ENCODE data around the gene OR1M1. TPM values are rescaled to one million over a fixed set of nuclear protein-coding genes. Genes with fewer than 3 reads are reported as not detected.
"Not testable (repeated sequence)": the region's sequence is repeated elsewhere in the genome, so short reads cannot be mapped to it uniquely, and the experiment has no call there.

The OR1M1 gene
- total and polyA plus RNA-seq, 9 donors, result 0.04 to 0.07 TPM; not detected in 7

DNA sequence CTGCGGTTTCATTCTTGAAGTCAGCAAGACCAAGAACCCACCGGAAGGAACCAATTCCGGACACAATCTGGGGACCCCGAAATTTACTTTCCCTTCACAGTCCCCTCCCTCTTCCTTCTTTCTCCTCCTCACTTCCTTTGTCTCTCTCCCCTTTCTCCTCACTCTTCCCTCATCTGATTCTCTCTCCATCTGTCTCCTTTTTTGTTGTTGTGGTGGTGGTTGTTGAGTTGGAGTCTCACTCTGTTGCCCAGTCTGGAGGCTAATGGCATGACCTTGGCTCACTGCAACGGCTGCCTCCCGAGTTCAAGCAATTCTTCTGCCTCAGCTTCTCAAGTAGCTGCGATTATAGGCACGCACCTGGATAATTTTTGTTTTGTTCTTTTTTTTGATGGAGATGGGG, 32.7 kb upstream of the OR1M1 start:
- H3K4me1 ChIP-seq (ENCODE audit: control insufficient read depth, insufficient read depth, low read length), result no peaks in the 10 kb centered on the region
- no peak overlapping the region for H3K27ac ChIP-seq (ENCODE audit: low read length)
- H3K4me3 ChIP-seq (ENCODE audit: low read length), result no peak overlapping the region
- no peaks in the 10 kb centered on the region for H3K36me3 ChIP-seq (ENCODE audit: control insufficient read depth, insufficient read depth, low read length)
- WGBS (ENCODE audit: insufficient coverage), result 100% methylated on average over 1 of the region's 8 CpGs
- DNase-seq, result no peak
- H3K9me3 ChIP-seq (replicated peaks; ENCODE audit: control insufficient read depth, low read depth, low read length), result no peaks in the 10 kb centered on the region
- no peaks in the 10 kb centered on the region for H3K27me3 ChIP-seq (ENCODE audit: control insufficient read depth, insufficient read depth, low read length)

DNA sequence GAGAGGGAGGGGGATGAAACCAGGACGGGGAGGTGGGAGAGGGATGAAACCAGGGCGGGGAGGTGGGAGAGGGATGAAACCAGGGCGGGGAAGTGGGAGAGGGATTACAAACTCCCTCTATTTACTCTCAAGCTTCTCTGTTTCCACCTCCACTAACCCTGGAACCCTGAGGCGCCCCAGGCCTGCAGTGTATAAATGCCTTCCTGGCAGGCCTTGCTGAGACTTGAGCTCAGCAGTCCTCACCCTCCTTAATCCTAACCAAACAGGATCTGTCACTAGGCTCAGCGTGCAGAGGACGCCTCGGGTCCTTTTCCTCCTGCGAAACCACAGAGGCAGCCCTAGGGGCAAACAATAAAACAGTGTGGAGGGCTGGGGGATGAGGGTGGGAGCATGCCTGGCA, 32.1 kb upstream of the OR1M1 start:
- H3K4me1 ChIP-seq (ENCODE audit: control insufficient read depth, insufficient read depth, low read length), result no peaks in the 10 kb centered on the region
- H3K27ac ChIP-seq (ENCODE audit: low read length), result no peak overlapping the region
- no peak overlapping the region for H3K4me3 ChIP-seq (ENCODE audit: low read length)
- 14% methylated on average over 1 of the region's 8 CpGs for WGBS (ENCODE audit: insufficient coverage)
- no peaks in the 10 kb centered on the region for H3K27me3 ChIP-seq (ENCODE audit: control insufficient read depth, insufficient read depth, low read length)
- DNase-seq, result no peak
- no peaks in the 10 kb centered on the region for H3K36me3 ChIP-seq (ENCODE audit: control insufficient read depth, insufficient read depth, low read length)
- H3K9me3 ChIP-seq (replicated peaks; ENCODE audit: control insufficient read depth, low read depth, low read length), result no peaks in the 10 kb centered on the region

DNA sequence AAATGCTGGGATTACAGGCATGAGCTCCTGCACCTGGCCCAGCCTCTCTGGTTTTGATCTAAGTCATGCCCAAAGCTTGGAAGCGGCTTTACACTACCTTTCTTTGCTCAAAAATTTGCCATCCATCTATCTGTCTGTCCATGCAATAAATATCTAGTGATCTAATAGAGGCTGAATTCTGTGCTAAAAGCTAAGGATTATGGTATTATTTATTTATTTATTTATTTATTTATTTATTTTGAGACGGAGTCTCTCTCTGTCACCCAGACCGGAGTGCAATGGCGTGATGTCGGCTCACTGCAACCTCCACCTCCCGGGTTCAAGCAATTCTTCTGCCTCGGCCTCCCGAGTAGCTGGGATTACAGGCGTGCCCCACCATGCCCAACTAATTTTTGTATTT, 30.7 kb upstream of the OR1M1 start:
- not testable (repeated sequence) for H3K36me3 ChIP-seq (ENCODE audit: control insufficient read depth, insufficient read depth, low read length); H3K27me3 ChIP-seq (ENCODE audit: control insufficient read depth, insufficient read depth, low read length); H3K9me3 ChIP-seq (replicated peaks; ENCODE audit: control insufficient read depth, low read depth, low read length); H3K27ac ChIP-seq (ENCODE audit: low read length); H3K4me3 ChIP-seq (ENCODE audit: low read length); H3K4me1 ChIP-seq (ENCODE audit: control insufficient read depth, insufficient read depth, low read length); DNase-seq
- WGBS (ENCODE audit: insufficient coverage), result no CpG with 5 or more reads among the region's 9 CpGs

GRCh38 chr19:9057505-9058258, 29.2 kb upstream of the OR1M1 start:
- no peaks in the 10 kb centered on the region for H3K4me1 ChIP-seq (ENCODE audit: control insufficient read depth, insufficient read depth, low read length)
- no peaks in the 10 kb centered on the region for H3K36me3 ChIP-seq (ENCODE audit: control insufficient read depth, insufficient read depth, low read length)
- no peaks in the 10 kb centered on the region for H3K9me3 ChIP-seq (replicated peaks; ENCODE audit: control insufficient read depth, low read depth, low read length)
- 60% methylated on average over 1 of the region's 4 CpGs for WGBS (ENCODE audit: insufficient coverage)
- no peak for DNase-seq
- no peak overlapping the region for H3K4me3 ChIP-seq (ENCODE audit: low read length)
- no peak overlapping the region for H3K27ac ChIP-seq (ENCODE audit: low read length)
- no peaks in the 10 kb centered on the region for H3K27me3 ChIP-seq (ENCODE audit: control insufficient read depth, insufficient read depth, low read length)

- H3K4me1 ChIP-seq (ENCODE audit: control insufficient read depth, insufficient read depth, low read length), result no peaks in the 10 kb centered on the region
- 67% methylated on average over 9 of the region's 12 CpGs for WGBS (ENCODE audit: insufficient coverage)
- H3K36me3 ChIP-seq (ENCODE audit: control insufficient read depth, insufficient read depth, low read length), result no peaks in the 10 kb centered on the region
- no peaks in the 10 kb centered on the region for H3K9me3 ChIP-seq (replicated peaks; ENCODE audit: control insufficient read depth, low read depth, low read length)
- H3K4me3 ChIP-seq (ENCODE audit: low read length), result no peak overlapping the region
- DNase-seq, result no peak
- no peaks in the 10 kb centered on the region for H3K27me3 ChIP-seq (ENCODE audit: control insufficient read depth, insufficient read depth, low read length)
- no peak overlapping the region for H3K27ac ChIP-seq (ENCODE audit: low read length)
Observed at GRCh38 chr19:9058905-9059667, 27.8 kb upstream of the OR1M1 start.

- no peak for DNase-seq
- Histone ChIP-seq H3K27ac (ENCODE audit: low read length) (no peak overlapping the region), H3K4me1 (ENCODE audit: control insufficient read depth, insufficient read depth, low read length) (no peaks in the 10 kb centered on the region), H3K9me3 (replicated peaks; ENCODE audit: control insufficient read depth, low read depth, low read length) (no peaks in the 10 kb centered on the region), H3K27me3 (ENCODE audit: control insufficient read depth, insufficient read depth, low read length) (no peaks in the 10 kb centered on the region), H3K4me3 (ENCODE audit: low read length) (no peak overlapping the region), H3K36me3 (ENCODE audit: control insufficient read depth, insufficient read depth, low read length) (no peaks in the 10 kb centered on the region)
- WGBS (ENCODE audit: insufficient coverage), result 87% methylated on average over 5 of the region's 17 CpGs
Observed at GRCh38 chr19:9060564-9061340, 26.1 kb upstream of the OR1M1 start.

DNA sequence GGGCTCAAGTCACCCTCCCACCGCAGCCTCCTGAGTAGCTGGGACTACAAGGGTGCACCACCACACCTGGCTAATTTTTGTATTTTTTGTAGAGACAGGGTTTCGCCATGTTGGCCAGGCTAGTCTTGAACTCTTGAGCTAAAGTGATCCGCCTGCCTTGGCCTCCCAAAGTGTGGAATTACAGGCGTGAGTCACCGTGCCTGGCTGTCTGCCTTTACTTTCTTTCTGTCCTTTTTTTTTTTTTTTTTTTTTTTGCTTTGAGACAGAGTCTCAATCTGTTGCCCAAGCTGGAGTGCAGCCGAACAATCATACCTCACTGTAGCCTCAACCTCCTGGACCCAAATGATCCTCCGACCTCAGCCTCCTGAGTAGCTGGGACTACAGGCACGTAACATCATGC, 25.0 kb upstream of the OR1M1 start:
- H3K4me1 ChIP-seq (ENCODE audit: control insufficient read depth, insufficient read depth, low read length), result no peaks in the 10 kb centered on the region
- H3K4me3 ChIP-seq (ENCODE audit: low read length), result no peak overlapping the region
- H3K27me3 ChIP-seq (ENCODE audit: control insufficient read depth, insufficient read depth, low read length), result no peaks in the 10 kb centered on the region
- no peak for DNase-seq
- no peaks in the 10 kb centered on the region for H3K36me3 ChIP-seq (ENCODE audit: control insufficient read depth, insufficient read depth, low read length)
- 73% methylated on average over 5 of the region's 8 CpGs for WGBS (ENCODE audit: insufficient coverage)
- H3K27ac ChIP-seq (ENCODE audit: low read length), result no peak overlapping the region
- no peaks in the 10 kb centered on the region for H3K9me3 ChIP-seq (replicated peaks; ENCODE audit: control insufficient read depth, low read depth, low read length)

- Histone ChIP-seq H3K4me1 (ENCODE audit: control insufficient read depth, insufficient read depth, low read length) (peaks cover 3% of the 10 kb centered on the region), H3K4me3 (ENCODE audit: low read length) (no peak overlapping the region), H3K36me3 (ENCODE audit: control insufficient read depth, insufficient read depth, low read length) (no peaks in the 10 kb centered on the region), H3K27ac (ENCODE audit: low read length) (no peak overlapping the region), H3K9me3 (replicated peaks; ENCODE audit: control insufficient read depth, low read depth, low read length) (no peaks in the 10 kb centered on the region), H3K27me3 (ENCODE audit: control insufficient read depth, insufficient read depth, low read length) (no peaks in the 10 kb centered on the region)
- DNase-seq, result no peak
- WGBS (ENCODE audit: insufficient coverage), result 67% methylated on average over 10 of the region's 12 CpGs
Observed at GRCh38 chr19:9065457-9066014, 21.3 kb upstream of the OR1M1 start.

- H3K4me3 ChIP-seq (ENCODE audit: low read length), result no peak overlapping the region
- no peaks in the 10 kb centered on the region for H3K27me3 ChIP-seq (ENCODE audit: control insufficient read depth, insufficient read depth, low read length)
- peaks cover 8% of the 10 kb centered on the region for H3K4me1 ChIP-seq (ENCODE audit: control insufficient read depth, insufficient read depth, low read length)
- H3K27ac ChIP-seq (ENCODE audit: low read length), result no peak overlapping the region
- no peaks in the 10 kb centered on the region for H3K36me3 ChIP-seq (ENCODE audit: control insufficient read depth, insufficient read depth, low read length)
- no peaks in the 10 kb centered on the region for H3K9me3 ChIP-seq (replicated peaks; ENCODE audit: control insufficient read depth, low read depth, low read length)
- WGBS (ENCODE audit: insufficient coverage), result 11% methylated on average over 4 of the region's 5 CpGs
- DNase-seq, result no peak
Observed at GRCh38 chr19:9070066-9070465, 16.8 kb upstream of the OR1M1 start.

GRCh38 chr19:9071720-9072119, 15.1 kb upstream of the OR1M1 start:
- not testable (repeated sequence) for H3K9me3 ChIP-seq (replicated peaks; ENCODE audit: control insufficient read depth, low read depth, low read length); H3K27ac ChIP-seq (ENCODE audit: low read length); H3K4me3 ChIP-seq (ENCODE audit: low read length); DNase-seq; H3K27me3 ChIP-seq (ENCODE audit: control insufficient read depth, insufficient read depth, low read length); H3K36me3 ChIP-seq (ENCODE audit: control insufficient read depth, insufficient read depth, low read length)
- H3K4me1 ChIP-seq (ENCODE audit: control insufficient read depth, insufficient read depth, low read length), result peaks cover 18% of the 10 kb centered on the region
- WGBS (ENCODE audit: insufficient coverage), result no CpG with 5 or more reads among the region's 6 CpGs
